ENCODE data around the gene QARS1. TPM values are rescaled to one million over a fixed set of nuclear protein-coding genes. Genes with fewer than 3 reads are reported as not detected.

Gene QARS1
- total and polyA plus RNA-seq, 2 of the 13 experiments (the other 11 are each of a cell fraction or from before 2014, with no cell fraction given) = 307 to 327 TPM

DNA sequence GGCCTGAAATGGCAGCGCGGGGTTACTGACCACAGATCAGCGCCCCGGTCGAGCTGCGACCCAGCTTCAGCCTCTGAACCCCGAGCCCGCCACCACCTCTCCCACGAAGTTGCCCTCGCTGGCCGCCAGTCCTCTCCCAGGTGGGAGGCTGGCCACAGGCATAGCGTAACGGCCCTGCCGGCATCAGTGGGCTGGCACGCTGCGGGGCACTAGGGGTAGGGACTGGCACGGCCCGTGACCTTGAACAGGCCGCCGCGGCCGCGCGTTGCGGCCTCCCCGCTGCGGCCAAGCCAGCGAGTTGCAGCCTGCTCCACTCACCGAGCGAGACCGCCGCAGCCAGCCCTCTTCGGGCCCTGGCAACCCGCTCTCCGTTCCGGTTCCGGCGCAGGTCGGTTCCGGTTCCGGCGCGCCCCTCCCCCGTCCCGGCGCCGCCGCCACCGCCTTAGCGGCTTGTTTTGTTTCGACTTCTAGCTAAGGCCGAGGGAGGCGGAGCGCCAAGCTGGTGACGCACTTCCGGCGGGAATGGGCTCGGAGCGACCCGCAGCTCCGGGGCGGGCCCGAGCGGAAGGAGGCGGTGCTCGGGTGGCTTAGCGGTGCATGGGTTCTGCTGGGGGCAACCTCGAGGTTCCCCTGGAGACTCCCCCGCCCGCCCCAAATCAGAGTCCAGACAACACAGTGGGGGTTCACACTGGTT, 16.0 kb upstream of the QARS1 start, which contains the start of gene USP19 (continued):
- TF ChIP-seq HNF4A (CRISPR knock-in tag; IDR thresholded peaks at IDR 0.05) = peak; percentile 30; the same call in 1 of the 2 replicates
- no peak for TF ChIP-seq NCOA5 (CRISPR knock-in tag; IDR thresholded peaks at IDR 0.05)
- TF ChIP-seq ZNF772 (CRISPR knock-in tag; IDR thresholded peaks at IDR 0.05) = peak; percentile 85
- TF ChIP-seq ZNF207 (IDR thresholded peaks at IDR 0.05; ENCODE audit: borderline replicate concordance) = no peak
- TF ChIP-seq JARID2 (CRISPR knock-in tag; IDR thresholded peaks at IDR 0.05; ENCODE audit: insufficient replicate concordance) = no peak
- 0 out of 2 replicates have a peak, but pooled peaks have one; percentile 36 for TF ChIP-seq CREB3 (CRISPR knock-in tag; IDR thresholded peaks at IDR 0.05)
- TF ChIP-seq FOXP1 (IDR thresholded peaks at IDR 0.05) = no peak
- no peak for TF ChIP-seq FOXP1 (CRISPR knock-in tag; IDR thresholded peaks at IDR 0.05)
- TF ChIP-seq ZNF570 (CRISPR knock-in tag; IDR thresholded peaks at IDR 0.05; ENCODE audit: borderline replicate concordance) = no peak
- TF ChIP-seq MEIS1 (CRISPR knock-in tag; IDR thresholded peaks at IDR 0.05; ENCODE audit: borderline replicate concordance) = no peak
- no peak for TF ChIP-seq ZSCAN30 (CRISPR knock-in tag; IDR thresholded peaks at IDR 0.05)
- no peak; the same call in 1 of the 2 replicates for TF ChIP-seq ZNF816 (CRISPR knock-in tag; IDR thresholded peaks at IDR 0.05; ENCODE audit: borderline replicate concordance)
- TF ChIP-seq HMGXB4 (CRISPR knock-in tag; IDR thresholded peaks at IDR 0.05; ENCODE audit: borderline replicate concordance in 1 of 2, low read depth in 1 of 2) = peak; percentile 59 to 70; a peak in 3 of 4 replicates
- TF ChIP-seq ZFYVE20 (CRISPR knock-in tag; IDR thresholded peaks at IDR 0.05; ENCODE audit: borderline replicate concordance, low read depth) = no peak
- peak; percentile 95 for TF ChIP-seq PHF20 (CRISPR knock-in tag; IDR thresholded peaks at IDR 0.05)
- peak; percentile 100 for TF ChIP-seq ZBTB2 (CRISPR knock-in tag; IDR thresholded peaks at IDR 0.05; ENCODE audit: low read depth)
- TF ChIP-seq KLF15 (CRISPR knock-in tag; IDR thresholded peaks at IDR 0.05; ENCODE audit: borderline replicate concordance) = 0 out of 2 replicates have a peak, but pooled peaks have one; percentile 20
- TF ChIP-seq ZNF761 (CRISPR knock-in tag; conservative IDR thresholded peaks at IDR 0.05) = no peak
- TF ChIP-seq ZNF121 (CRISPR knock-in tag; IDR thresholded peaks at IDR 0.05) = peak; percentile 20; the same call in 1 of the 2 replicates
- TF ChIP-seq ZNF101 (CRISPR knock-in tag; IDR thresholded peaks at IDR 0.05; ENCODE audit: borderline replicate concordance, low read depth) = no peak
- TF ChIP-seq ZNF446 (CRISPR knock-in tag; IDR thresholded peaks at IDR 0.05) = 0 out of 2 replicates have a peak, but pooled peaks have one; percentile 69
- TF ChIP-seq ZNF383 (CRISPR knock-in tag; IDR thresholded peaks at IDR 0.05; ENCODE audit: borderline replicate concordance) = no peak
- TF ChIP-seq EP300 (IDR thresholded peaks at IDR 0.05; ENCODE audit: low read depth in 2 of 2, low read length in 2 of 2) = 0 out of 4 replicates have a peak, but pooled peaks of 1 of the 2 experiments have one; percentile 11
- TF ChIP-seq EP300 (CRISPR knock-in tag; IDR thresholded peaks at IDR 0.05; ENCODE audit: borderline replicate concordance) = no peak
- TF ChIP-seq RBFOX2 (IDR thresholded peaks at IDR 0.05; ENCODE audit: low read depth, low read length) = peak; percentile 98
